RWPE2 (cell line): ENCODE measurements around the gene PDE4D.
A peak's percentile ranks its signal among the peaks of the same experiment; 100 is the strongest.

ENCODE experiments used
- ATAC-seq: fragments of 200-7000 bp; cut with Tn5 transposase; 3 replicates; pipeline ENCODE4 v1.9.1; 2021; ENCODE audit warnings: low read depth
- DNase-seq: peaks from one replicate; pipeline ENCODE4 v3.0.0-alpha.2; 2020; ENCODE audit warnings: low spot score
- H3K27ac ChIP-seq: fragments of 450-650 bp; 2 replicates; pipeline ENCODE4 v1.5.1; 2017; ENCODE audit warnings: mild to moderate bottlenecking; ENCODE audit not compliant: poor library complexity, severe bottlenecking
- H3K27me3 ChIP-seq: fragments of 250-450 bp; sonication (Bioruptor Pico); 2 replicates; pipeline ENCODE4 v1.5.1; 2021; ENCODE audit warnings: mild to moderate bottlenecking, moderate library complexity; ENCODE audit not compliant: insufficient read depth, poor library complexity, severe bottlenecking
- H3K36me3 ChIP-seq: fragments of 250-450 bp; sonication (Bioruptor Pico); 2 replicates; pipeline ENCODE4 v1.5.1; 2020; ENCODE audit warnings: low read depth, mild to moderate bottlenecking, moderate library complexity
- H3K4me1 ChIP-seq: fragments of 250-450 bp; sonication (Bioruptor Pico); 2 replicates; pipeline ENCODE4 v1.5.1; 2021; ENCODE audit warnings: mild to moderate bottlenecking, moderate library complexity; ENCODE audit not compliant: insufficient read depth, poor library complexity, severe bottlenecking
- H3K4me3 ChIP-seq: fragments of 250-450 bp; sonication (Bioruptor Pico); 2 replicates; pipeline ENCODE4 v1.5.1; 2021; ENCODE audit warnings: mild to moderate bottlenecking, moderate library complexity; ENCODE audit not compliant: severe bottlenecking
- H3K9me3 ChIP-seq: fragments of 250-450 bp; sonication (Bioruptor Pico); 2 replicates; pipeline ENCODE4 v1.5.1; 2021; ENCODE audit warnings: mild to moderate bottlenecking, moderate library complexity; ENCODE audit not compliant: severe bottlenecking
- TF ChIP-seq, protein P1 (sequence below): fragments of 450-650 bp; IDR thresholded peaks from one replicate; pipeline ENCODE4 v1.5.1; 2017; ENCODE audit warnings: mild to moderate bottlenecking, moderate library complexity; ENCODE audit not compliant: poor library complexity, severe bottlenecking

The PDE4D gene

GRCh38 chr5:59341760-59342159 is 551.8 kb downstream of the PDE4D start:
- Histone ChIP-seq H3K9me3 (no peaks in the 10 kb centered on the region), H3K36me3 (no peaks in the 10 kb centered on the region), H3K27ac (no peak overlapping the region), H3K4me3 (no peak overlapping the region), H3K4me1 (no peaks in the 10 kb centered on the region), H3K27me3 (no peaks in the 10 kb centered on the region)
- TF ChIP-seq, protein P1, sequence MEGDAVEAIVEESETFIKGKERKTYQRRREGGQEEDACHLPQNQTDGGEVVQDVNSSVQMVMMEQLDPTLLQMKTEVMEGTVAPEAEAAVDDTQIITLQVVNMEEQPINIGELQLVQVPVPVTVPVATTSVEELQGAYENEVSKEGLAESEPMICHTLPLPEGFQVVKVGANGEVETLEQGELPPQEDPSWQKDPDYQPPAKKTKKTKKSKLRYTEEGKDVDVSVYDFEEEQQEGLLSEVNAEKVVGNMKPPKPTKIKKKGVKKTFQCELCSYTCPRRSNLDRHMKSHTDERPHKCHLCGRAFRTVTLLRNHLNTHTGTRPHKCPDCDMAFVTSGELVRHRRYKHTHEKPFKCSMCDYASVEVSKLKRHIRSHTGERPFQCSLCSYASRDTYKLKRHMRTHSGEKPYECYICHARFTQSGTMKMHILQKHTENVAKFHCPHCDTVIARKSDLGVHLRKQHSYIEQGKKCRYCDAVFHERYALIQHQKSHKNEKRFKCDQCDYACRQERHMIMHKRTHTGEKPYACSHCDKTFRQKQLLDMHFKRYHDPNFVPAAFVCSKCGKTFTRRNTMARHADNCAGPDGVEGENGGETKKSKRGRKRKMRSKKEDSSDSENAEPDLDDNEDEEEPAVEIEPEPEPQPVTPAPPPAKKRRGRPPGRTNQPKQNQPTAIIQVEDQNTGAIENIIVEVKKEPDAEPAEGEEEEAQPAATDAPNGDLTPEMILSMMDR, result no peak
- DNase-seq, result no peak
- ATAC-seq, result no peak

DNA sequence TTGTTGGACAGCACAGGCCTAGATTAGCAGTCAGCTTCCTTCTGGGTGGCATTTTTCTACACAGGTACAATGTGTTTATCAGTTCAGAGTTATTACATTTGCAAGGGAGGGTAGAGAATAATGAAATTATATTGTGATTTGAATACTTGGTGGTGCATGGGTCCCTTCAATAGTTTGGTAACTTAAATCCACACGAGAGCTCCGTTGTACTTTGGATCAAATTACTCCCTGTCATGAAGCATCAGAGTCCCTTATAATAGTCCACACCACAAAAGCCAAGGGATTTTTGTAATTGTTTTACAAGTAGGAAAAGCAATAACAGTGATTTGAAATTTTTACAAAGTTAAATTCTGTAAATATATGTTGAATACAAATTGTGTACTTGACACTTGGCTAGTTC is 552.4 kb downstream of the PDE4D start:
- ATAC-seq (no peak), DNase-seq (no peak)
- TF ChIP-seq, protein P1, result no peak
- no peak overlapping the region for H3K27ac ChIP-seq
- H3K4me3 ChIP-seq, result no peak overlapping the region
- no peaks in the 10 kb centered on the region for H3K4me1 ChIP-seq
- no peaks in the 10 kb centered on the region for H3K9me3 ChIP-seq
- H3K36me3 ChIP-seq, result no peaks in the 10 kb centered on the region
- no peaks in the 10 kb centered on the region for H3K27me3 ChIP-seq

DNA sequence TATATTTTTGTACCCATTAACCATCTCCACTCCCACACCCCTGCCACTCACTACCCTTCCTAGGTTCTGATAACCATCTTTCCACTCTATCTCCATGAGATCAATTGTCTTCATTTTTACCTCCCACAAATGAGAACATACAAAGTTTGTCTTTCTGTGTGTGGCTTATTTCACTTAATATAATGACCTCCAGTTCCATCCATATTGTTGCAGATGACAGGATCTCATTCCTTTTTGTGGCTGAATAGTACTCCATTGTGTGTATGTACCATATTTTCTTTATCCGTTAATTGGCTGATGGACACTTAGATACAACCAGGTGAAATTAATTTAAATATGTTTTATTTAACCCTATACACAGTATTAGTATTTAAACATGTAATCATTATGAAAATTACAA is 552.9 kb downstream of the PDE4D start:
- TF ChIP-seq, protein P1, result no peak
- DNase-seq, result no peak
- H3K27ac ChIP-seq, result no peak overlapping the region
- no peaks in the 10 kb centered on the region for H3K27me3 ChIP-seq
- no peak overlapping the region for H3K4me3 ChIP-seq
- ATAC-seq, result no peak
- no peaks in the 10 kb centered on the region for H3K36me3 ChIP-seq
- H3K9me3 ChIP-seq, result no peaks in the 10 kb centered on the region
- H3K4me1 ChIP-seq, result no peaks in the 10 kb centered on the region

GRCh38 chr5:59337240-59337639 is 556.3 kb downstream of the PDE4D start:
- TF ChIP-seq, protein P1, result no peak
- no peaks in the 10 kb centered on the region for H3K9me3 ChIP-seq
- DNase-seq (no peak), ATAC-seq (no peak)
- no peaks in the 10 kb centered on the region for H3K4me1 ChIP-seq
- H3K27ac ChIP-seq, result no peak overlapping the region
- no peaks in the 10 kb centered on the region for H3K36me3 ChIP-seq
- no peak overlapping the region for H3K4me3 ChIP-seq
- H3K27me3 ChIP-seq, result no peaks in the 10 kb centered on the region

DNA sequence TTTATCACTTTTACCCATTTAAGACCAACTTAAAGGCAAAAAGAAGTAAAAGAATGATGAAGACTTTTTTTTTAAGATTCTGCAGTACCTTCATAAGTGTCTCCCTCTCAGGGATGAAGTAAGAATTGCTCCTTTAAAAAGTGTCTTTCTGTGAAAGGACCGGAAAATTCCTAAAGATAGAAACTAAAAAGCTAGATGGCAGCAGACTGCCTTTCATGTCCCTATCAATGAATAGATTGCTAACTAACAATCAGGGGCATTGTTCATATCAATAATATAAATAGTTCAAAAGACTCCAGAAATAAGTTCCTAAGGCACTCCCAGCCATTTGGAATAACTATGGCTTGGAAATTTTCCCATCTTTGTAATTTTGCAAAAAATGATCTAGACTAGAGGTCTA is 558.0 kb downstream of the PDE4D start:
- Histone ChIP-seq H3K27me3 (no peaks in the 10 kb centered on the region), H3K4me3 (no peak overlapping the region), H3K27ac (no peak overlapping the region), H3K9me3 (no peaks in the 10 kb centered on the region), H3K36me3 (no peaks in the 10 kb centered on the region), H3K4me1 (no peaks in the 10 kb centered on the region)
- ATAC-seq (no peak), DNase-seq (no peak)
- TF ChIP-seq, protein P1, result peak; percentile 42
